ENCODE measurements around the gene NEBL.

GRCh38 chr10:20834825-20835224 lies 62.3 kb downstream of the NEBL start:
- TF ChIP-seq CTCF (conservative IDR thresholded peaks at IDR 0.05; ENCODE audit: low read depth, low read length) (no peak), EZH2 (IDR thresholded peaks at IDR 0.05; ENCODE audit: borderline replicate concordance, low read depth, low read length, poor library complexity, severe bottlenecking) (no peak)

Data from A673 (cell line).